ENCODE measurements around the gene RXRG. TPM values are rescaled to one million over a fixed set of nuclear protein-coding genes. Genes with fewer than 3 reads are reported as not detected.

The RXRG gene
- total and polyA plus RNA-seq, 9 of the 15 experiments (the other 6 are each of a cell fraction or from before 2014, with no cell fraction given), result not detected

DNA sequence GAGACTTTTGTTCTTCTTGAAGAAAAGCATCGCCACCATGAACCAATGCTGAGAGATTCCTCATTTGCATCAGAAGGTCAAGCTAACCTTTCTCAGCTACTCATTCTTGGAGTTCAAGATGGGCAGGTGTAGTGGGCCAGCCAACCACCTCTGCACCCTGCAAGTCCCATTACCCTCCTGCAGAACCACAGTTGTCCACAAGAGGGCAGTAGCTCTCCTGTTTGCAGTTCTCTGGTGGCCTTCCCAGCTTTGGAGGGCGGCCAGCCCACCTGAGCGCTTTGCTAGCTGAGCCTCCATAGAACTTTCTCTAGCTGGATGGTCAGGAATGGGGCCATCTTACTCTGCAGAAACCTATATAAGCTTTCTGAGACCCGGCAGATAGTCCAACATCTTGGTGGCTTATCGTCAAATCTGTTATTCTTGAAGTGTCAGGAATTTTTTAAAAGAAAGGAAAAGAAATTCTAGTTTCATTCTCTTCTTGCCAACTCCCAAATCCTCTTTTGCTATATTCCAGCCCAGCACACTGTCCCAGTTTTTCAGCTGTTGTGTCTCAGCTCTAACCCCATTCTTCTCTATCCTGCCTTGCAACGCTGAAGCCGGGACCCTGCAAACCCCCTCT, 77.4 kb downstream of the RXRG start:
- intact Hi-C loops (cut with micrococcal nuclease) (loop anchor here (1.0 to 5.0 kb wide), 2 partner anchors 226 to 240 kb away; no protein-coding TSS in a partner anchor), in situ Hi-C loops (cut with MboI) (loop anchor here (10.0 kb wide), 1 partner anchor 223 kb away; no protein-coding TSS in a partner anchor)
- 4% methylated on average over 7 of the region's 7 CpGs for WGBS (ENCODE audit: insufficient coverage, low coverage, missing lambda C conversion rate)
- POLR2A ChIA-PET, result interaction anchor here (0.8 kb wide), 1 partner anchor 9 kb away, joined by 3 read pairs; no protein-coding TSS in a partner anchor
- Histone ChIP-seq H3K9ac (ENCODE audit: insufficient read depth in 1 of 2, low read depth in 2 of 2, low read length in 2 of 2) (no peak overlapping the region), H3K4me1 (replicated peaks in 1 of 2; ENCODE audit: control insufficient read depth in 2 of 2, insufficient read depth in 2 of 2, low read length in 2 of 2) (no peaks in the 10 kb centered on the region), H4K20me1 (replicated peaks; ENCODE audit: control insufficient read depth, insufficient read depth, low read length) (no peaks in the 10 kb centered on the region; the same call in 1 of the 2 replicates), H3K4me3 (no peak overlapping the region), H2AFZ (ENCODE audit: low read depth, low read length) (no peak overlapping the region), H3K27me3 (ENCODE audit: control insufficient read depth in 2 of 2, insufficient read depth in 2 of 2, low read length in 2 of 2) (peaks cover 0 to 6% of the 10 kb centered on the region in 2 experiments; a peak in 1 of 5 replicates), H3K9me1 (ENCODE audit: control insufficient read depth, insufficient read depth, low read length) (no peaks in the 10 kb centered on the region), H3K4me2 (ENCODE audit: insufficient read depth, low read length) (no peak overlapping the region), H3K27ac (ENCODE audit: extremely low read depth, low read depth, low read length) (no peak overlapping the region), H3K36me3 (ENCODE audit: control insufficient read depth, insufficient read depth, low read length) (no peaks in the 10 kb centered on the region), H3K9me3 (replicated peaks; ENCODE audit: control insufficient read depth, insufficient read depth, low read depth, low read length) (no peaks in the 10 kb centered on the region), H3K79me2 (ENCODE audit: control insufficient read depth, insufficient read depth, low read length) (no peaks in the 10 kb centered on the region)
- no TSS peak for BruUV-seq (replicated peaks)
- CTCF ChIA-PET (ENCODE audit: low intra/inter-chr PET ratio), result interaction anchor here (0.6 to 2.3 kb wide), 4 partner anchors 217 to 226 kb away, joined by 3 to 10 read pairs (median 4); no protein-coding TSS in a partner anchor
- ATAC-seq (peak; percentile 90), DNase-seq (ENCODE audit: extremely low read depth in 1 of 4, low spot score in 3 of 4) (peak; percentile 80 to 90 (median 86)), FAIRE-seq (peak; percentile 86)
- TF ChIP-seq KLF16 (IDR thresholded peaks at IDR 0.05) (0 out of 2 replicates have a peak, but pooled peaks have one; percentile 34), BRF1 (IDR thresholded peaks at IDR 0.05; ENCODE audit: borderline replicate concordance, extremely low read depth, insufficient read length) (no peak), ZNF785 (CRISPR knock-in tag; IDR thresholded peaks at IDR 0.05) (no peak), PRMT5 (CRISPR knock-in tag; IDR thresholded peaks at IDR 0.05) (no peak), FOXA1 (IDR thresholded peaks at IDR 0.05; ENCODE audit: borderline replicate concordance) (no peak), POLR2G (IDR thresholded peaks at IDR 0.05; ENCODE audit: low read depth, low read length) (no peak), RB1 (IDR thresholded peaks at IDR 0.05; ENCODE audit: low read depth) (0 out of 2 replicates have a peak, but pooled peaks have one; percentile 31), SMC3 (conservative IDR thresholded peaks at IDR 0.05; ENCODE audit: insufficient read depth, low read depth, low read length) (peak; percentile 47), ZBTB49 (CRISPR knock-in tag; IDR thresholded peaks at IDR 0.05; ENCODE audit: borderline replicate concordance) (no peak), HEY1 (CRISPR knock-in tag; IDR thresholded peaks at IDR 0.05; ENCODE audit: borderline replicate concordance) (no peak)
- TF ChIP-seq, protein P1, sequence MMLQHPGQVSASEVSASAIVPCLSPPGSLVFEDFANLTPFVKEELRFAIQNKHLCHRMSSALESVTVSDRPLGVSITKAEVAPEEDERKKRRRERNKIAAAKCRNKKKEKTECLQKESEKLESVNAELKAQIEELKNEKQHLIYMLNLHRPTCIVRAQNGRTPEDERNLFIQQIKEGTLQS (IDR thresholded peaks at IDR 0.05), result no peak
- TF ChIP-seq, protein P1 (CRISPR knock-in tag; conservative IDR thresholded peaks at IDR 0.05), result no peak
- TF ChIP-seq, protein P2, sequence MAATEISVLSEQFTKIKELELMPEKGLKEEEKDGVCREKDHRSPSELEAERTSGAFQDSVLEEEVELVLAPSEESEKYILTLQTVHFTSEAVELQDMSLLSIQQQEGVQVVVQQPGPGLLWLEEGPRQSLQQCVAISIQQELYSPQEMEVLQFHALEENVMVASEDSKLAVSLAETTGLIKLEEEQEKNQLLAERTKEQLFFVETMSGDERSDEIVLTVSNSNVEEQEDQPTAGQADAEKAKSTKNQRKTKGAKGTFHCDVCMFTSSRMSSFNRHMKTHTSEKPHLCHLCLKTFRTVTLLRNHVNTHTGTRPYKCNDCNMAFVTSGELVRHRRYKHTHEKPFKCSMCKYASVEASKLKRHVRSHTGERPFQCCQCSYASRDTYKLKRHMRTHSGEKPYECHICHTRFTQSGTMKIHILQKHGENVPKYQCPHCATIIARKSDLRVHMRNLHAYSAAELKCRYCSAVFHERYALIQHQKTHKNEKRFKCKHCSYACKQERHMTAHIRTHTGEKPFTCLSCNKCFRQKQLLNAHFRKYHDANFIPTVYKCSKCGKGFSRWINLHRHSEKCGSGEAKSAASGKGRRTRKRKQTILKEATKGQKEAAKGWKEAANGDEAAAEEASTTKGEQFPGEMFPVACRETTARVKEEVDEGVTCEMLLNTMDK (IDR thresholded peaks at IDR 0.05; ENCODE audit: borderline replicate concordance, insufficient read depth, low read depth, low read length, poor library complexity, severe bottlenecking), result peak; percentile 41
- TF ChIP-seq, protein P3, sequence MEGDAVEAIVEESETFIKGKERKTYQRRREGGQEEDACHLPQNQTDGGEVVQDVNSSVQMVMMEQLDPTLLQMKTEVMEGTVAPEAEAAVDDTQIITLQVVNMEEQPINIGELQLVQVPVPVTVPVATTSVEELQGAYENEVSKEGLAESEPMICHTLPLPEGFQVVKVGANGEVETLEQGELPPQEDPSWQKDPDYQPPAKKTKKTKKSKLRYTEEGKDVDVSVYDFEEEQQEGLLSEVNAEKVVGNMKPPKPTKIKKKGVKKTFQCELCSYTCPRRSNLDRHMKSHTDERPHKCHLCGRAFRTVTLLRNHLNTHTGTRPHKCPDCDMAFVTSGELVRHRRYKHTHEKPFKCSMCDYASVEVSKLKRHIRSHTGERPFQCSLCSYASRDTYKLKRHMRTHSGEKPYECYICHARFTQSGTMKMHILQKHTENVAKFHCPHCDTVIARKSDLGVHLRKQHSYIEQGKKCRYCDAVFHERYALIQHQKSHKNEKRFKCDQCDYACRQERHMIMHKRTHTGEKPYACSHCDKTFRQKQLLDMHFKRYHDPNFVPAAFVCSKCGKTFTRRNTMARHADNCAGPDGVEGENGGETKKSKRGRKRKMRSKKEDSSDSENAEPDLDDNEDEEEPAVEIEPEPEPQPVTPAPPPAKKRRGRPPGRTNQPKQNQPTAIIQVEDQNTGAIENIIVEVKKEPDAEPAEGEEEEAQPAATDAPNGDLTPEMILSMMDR (IDR thresholded peaks at IDR 0.05 in 2 of 3, conservative IDR thresholded peaks at IDR 0.05 in 1 of 3; ENCODE audit: insufficient read depth in 2 of 3, low read depth in 1 of 3, low read length in 3 of 3), result peak; percentile 76 to 94 (median 80)
